CD4-positive, alpha-beta T cell treated with Interleukin-12 subunit alpha and Interleukin-12 subunit beta, for 1 hour (primary cell): ENCODE data around the gene ATP2A3.

Experiments used
- DNase-seq: peaks from one replicate; pipeline ENCODE4 v3.0.0-alpha.2; 2020

ATP2A3 gene

GRCh38 chr17:3888343-3889171 is 75.7 kb downstream of the ATP2A3 start:
- no peak for DNase-seq

- DNase-seq = no peak
Observed at GRCh38 chr17:3887804-3888203, 76.4 kb downstream of the ATP2A3 start.

GRCh38 chr17:3887394-3887793 is 76.8 kb downstream of the ATP2A3 start:
- DNase-seq = no peak

GRCh38 chr17:3886776-3887175 is 77.5 kb downstream of the ATP2A3 start:
- peak; percentile 30 for DNase-seq

GRCh38 chr17:3885970-3886369 is 78.3 kb downstream of the ATP2A3 start:
- DNase-seq = no peak

GRCh38 chr17:3885271-3885670 is 79.0 kb downstream of the ATP2A3 start:
- DNase-seq = no peak

GRCh38 chr17:3884188-3884587 is 80.0 kb downstream of the ATP2A3 start:
- no peak for DNase-seq

- DNase-seq = no peak
Observed at GRCh38 chr17:3882276-3882675, 82.0 kb downstream of the ATP2A3 start.

- DNase-seq = no peak
Observed at GRCh38 chr17:3880983-3881382, 83.3 kb downstream of the ATP2A3 start.

GRCh38 chr17:3879591-3880417 is 84.4 kb downstream of the ATP2A3 start:
- DNase-seq = no peak

- DNase-seq = no peak
Observed at GRCh38 chr17:3879186-3879585, 85.1 kb downstream of the ATP2A3 start.

- no peak for DNase-seq
Observed at GRCh38 chr17:3877220-3877619, 87.0 kb downstream of the ATP2A3 start.

- DNase-seq = no peak
Observed at GRCh38 chr17:3875317-3875716, 88.9 kb downstream of the ATP2A3 start.
